ENCODE measurements around the gene DCBLD1.

GRCh38 chr6:117472667-117473066 is 9.8 kb upstream of the DCBLD1 start:
- TF ChIP-seq, protein P1, sequence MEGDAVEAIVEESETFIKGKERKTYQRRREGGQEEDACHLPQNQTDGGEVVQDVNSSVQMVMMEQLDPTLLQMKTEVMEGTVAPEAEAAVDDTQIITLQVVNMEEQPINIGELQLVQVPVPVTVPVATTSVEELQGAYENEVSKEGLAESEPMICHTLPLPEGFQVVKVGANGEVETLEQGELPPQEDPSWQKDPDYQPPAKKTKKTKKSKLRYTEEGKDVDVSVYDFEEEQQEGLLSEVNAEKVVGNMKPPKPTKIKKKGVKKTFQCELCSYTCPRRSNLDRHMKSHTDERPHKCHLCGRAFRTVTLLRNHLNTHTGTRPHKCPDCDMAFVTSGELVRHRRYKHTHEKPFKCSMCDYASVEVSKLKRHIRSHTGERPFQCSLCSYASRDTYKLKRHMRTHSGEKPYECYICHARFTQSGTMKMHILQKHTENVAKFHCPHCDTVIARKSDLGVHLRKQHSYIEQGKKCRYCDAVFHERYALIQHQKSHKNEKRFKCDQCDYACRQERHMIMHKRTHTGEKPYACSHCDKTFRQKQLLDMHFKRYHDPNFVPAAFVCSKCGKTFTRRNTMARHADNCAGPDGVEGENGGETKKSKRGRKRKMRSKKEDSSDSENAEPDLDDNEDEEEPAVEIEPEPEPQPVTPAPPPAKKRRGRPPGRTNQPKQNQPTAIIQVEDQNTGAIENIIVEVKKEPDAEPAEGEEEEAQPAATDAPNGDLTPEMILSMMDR (IDR thresholded peaks at IDR 0.05): no peak
- no peak for TF ChIP-seq EP300 (IDR thresholded peaks at IDR 0.05)
- TF ChIP-seq POLR2A (IDR thresholded peaks at IDR 0.05): no peak

Data from tibial nerve (tissue), 4 donors.